H1 (cell line): ENCODE measurements around the gene NECTIN3.

Source experiments
- CHD2 ChIP-seq: IDR thresholded peaks from 2 replicates; pipeline ENCODE4 v1.6.1; 2012; ENCODE audit warnings: low read length, improper control_type of control experiment
- EP300 ChIP-seq, 2 experiments: IDR thresholded peaks; 1 replicate in 1 of 2; 2 replicates in 1 of 2; pipeline ENCODE4 v1.6.1; 2011 to 2012; ENCODE audit warnings: low read depth in 2 of 2, low read length in 2 of 2, mild to moderate bottlenecking in 2 of 2, borderline replicate concordance in 1 of 2, inconsistent platforms in 1 of 2, moderate library complexity in 1 of 2
- EZH2 ChIP-seq: fragments of 200-600 bp; sonication (generic); IDR thresholded peaks from 2 replicates; pipeline ENCODE4 v1.7.1; 2012; ENCODE audit warnings: low read depth, mild to moderate bottlenecking, moderate library complexity, low read length, inconsistent platforms; ENCODE audit not compliant: severe bottlenecking
- GTF2F1 ChIP-seq: IDR thresholded peaks from 2 replicates; pipeline ENCODE4 v1.6.1; 2012; ENCODE audit warnings: low read depth, low read length, improper control_type of control experiment, borderline replicate concordance
- JUN ChIP-seq: IDR thresholded peaks from 2 replicates; pipeline ENCODE4 v1.6.1; 2011; ENCODE audit warnings: low read depth, mild to moderate bottlenecking, improper control_type of control experiment, low read length
- NRF1 ChIP-seq: IDR thresholded peaks from 2 replicates; pipeline ENCODE4 v1.6.1; 2011; ENCODE audit warnings: mild to moderate bottlenecking, low read depth, low read length, improper control_type of control experiment
- POLR2A ChIP-seq, 2 experiments: IDR thresholded peaks; 1 replicate in 1 of 2; 2 replicates in 1 of 2; pipeline ENCODE4 v1.6.1; 2011; ENCODE audit warnings: low read depth in 2 of 2, low read length in 2 of 2, mild to moderate bottlenecking in 2 of 2; ENCODE audit errors: control extremely low read depth in 1 of 2
- POLR2AphosphoS5 ChIP-seq: IDR thresholded peaks from 2 replicates; pipeline ENCODE4 v1.6.1; 2011; ENCODE audit warnings: low read depth, low read length
- RNF2 ChIP-seq: fragments of 200-900, 300-1000 bp; sonication (generic); IDR thresholded peaks from 2 replicates; pipeline ENCODE4 v1.7.1; 2016; ENCODE audit warnings: borderline replicate concordance, low read depth, mild to moderate bottlenecking, antibody characterized with exemption, low read length; ENCODE audit not compliant: poor library complexity, severe bottlenecking; ENCODE audit errors: missing control alignments
- TEAD4 ChIP-seq: IDR thresholded peaks from 2 replicates; pipeline ENCODE4 v1.6.1; 2012; ENCODE audit warnings: low read depth, low read length, inconsistent platforms, mixed read lengths
- YY1 ChIP-seq: IDR thresholded peaks from 2 replicates; pipeline ENCODE4 v1.6.1; 2011; ENCODE audit warnings: low read depth, mild to moderate bottlenecking, low read length
- TF ChIP-seq, protein P1 (sequence below), 3 experiments: IDR thresholded peaks; 1 replicate in 2 of 3; 2 replicates in 1 of 3; pipeline versions ENCODE4 v1.5.1 to v1.6.1; 2011; ENCODE audit warnings: low read length in 3 of 3, mild to moderate bottlenecking in 3 of 3, inconsistent platforms in 2 of 3, low read depth in 1 of 3, moderate library complexity in 1 of 3; ENCODE audit not compliant: insufficient read depth in 1 of 3; ENCODE audit errors: control extremely low read depth in 1 of 3

DNA sequence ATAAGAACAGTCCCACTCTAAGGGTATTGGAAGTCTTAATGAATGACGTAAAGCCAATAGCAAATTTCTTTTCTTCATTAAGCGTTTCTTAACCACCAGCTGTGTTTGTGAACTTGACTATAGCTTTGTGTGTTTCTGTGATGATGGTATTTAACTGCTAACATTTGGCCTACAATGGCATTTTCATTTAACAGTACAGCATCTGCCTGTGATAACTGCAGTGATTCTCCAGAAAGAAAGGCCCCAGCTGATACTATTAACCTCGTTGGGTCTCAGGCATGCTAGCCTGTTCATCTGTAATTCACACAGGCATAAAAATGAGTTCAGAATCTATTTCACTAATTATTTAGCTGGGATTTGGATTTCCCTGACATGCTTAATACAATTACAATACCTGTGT lies 121.9 kb downstream of the NECTIN3 start:
- no peak for TF ChIP-seq POLR2AphosphoS5
- no peak for TF ChIP-seq JUN
- TF ChIP-seq NRF1: no peak
- TF ChIP-seq EZH2: no peak
- no peak for TF ChIP-seq YY1
- no peak for TF ChIP-seq TEAD4
- TF ChIP-seq, protein P1, sequence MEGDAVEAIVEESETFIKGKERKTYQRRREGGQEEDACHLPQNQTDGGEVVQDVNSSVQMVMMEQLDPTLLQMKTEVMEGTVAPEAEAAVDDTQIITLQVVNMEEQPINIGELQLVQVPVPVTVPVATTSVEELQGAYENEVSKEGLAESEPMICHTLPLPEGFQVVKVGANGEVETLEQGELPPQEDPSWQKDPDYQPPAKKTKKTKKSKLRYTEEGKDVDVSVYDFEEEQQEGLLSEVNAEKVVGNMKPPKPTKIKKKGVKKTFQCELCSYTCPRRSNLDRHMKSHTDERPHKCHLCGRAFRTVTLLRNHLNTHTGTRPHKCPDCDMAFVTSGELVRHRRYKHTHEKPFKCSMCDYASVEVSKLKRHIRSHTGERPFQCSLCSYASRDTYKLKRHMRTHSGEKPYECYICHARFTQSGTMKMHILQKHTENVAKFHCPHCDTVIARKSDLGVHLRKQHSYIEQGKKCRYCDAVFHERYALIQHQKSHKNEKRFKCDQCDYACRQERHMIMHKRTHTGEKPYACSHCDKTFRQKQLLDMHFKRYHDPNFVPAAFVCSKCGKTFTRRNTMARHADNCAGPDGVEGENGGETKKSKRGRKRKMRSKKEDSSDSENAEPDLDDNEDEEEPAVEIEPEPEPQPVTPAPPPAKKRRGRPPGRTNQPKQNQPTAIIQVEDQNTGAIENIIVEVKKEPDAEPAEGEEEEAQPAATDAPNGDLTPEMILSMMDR (IDR thresholded peaks at IDR 0.05; ENCODE audit: control extremely low read depth in 1 of 3, insufficient read depth in 1 of 3, low read depth in 1 of 3, low read length in 3 of 3): no peak
- TF ChIP-seq CHD2: no peak
- no peak for TF ChIP-seq GTF2F1
- TF ChIP-seq POLR2A (IDR thresholded peaks at IDR 0.05; ENCODE audit: control extremely low read depth in 1 of 2, low read depth in 2 of 2, low read length in 2 of 2): no peak
- TF ChIP-seq EP300 (IDR thresholded peaks at IDR 0.05; ENCODE audit: borderline replicate concordance in 1 of 2, low read depth in 2 of 2, low read length in 2 of 2): no peak
- TF ChIP-seq RNF2: no peak
